PC-3 (cell line): ENCODE data around the gene TPO. TPM values are rescaled to one million over a fixed set of nuclear protein-coding genes. Genes with fewer than 3 reads are reported as not detected.
A peak's percentile ranks its signal among the peaks of the same experiment; 100 is the strongest.

Experiments
- ATAC-seq: fragments of 200-7000 bp; cut with Tn5 transposase; 2 replicates; pipeline ENCODE4 v1.9.1; 2020; ENCODE audit warnings: mild to moderate bottlenecking, moderate library complexity
- BruUV-seq: library from RNA; stranded (reverse); fragments of 400-500 nt; replicated peaks from 2 replicates; lab custom pipeline; 2021; lab: Mats Ljungman, UMichigan
- CTCF ChIA-PET: fragments of 300-600 bp; sonication (Branson Sonifier 250); formaldehyde crosslinking; loops from one replicate; lab custom pipeline; 2022; ENCODE audit warnings: antibody characterized with exemption; lab: Charles Lee
- POLR2A ChIA-PET: fragments of 300-600 bp; sonication (Branson Sonifier 250); formaldehyde crosslinking; loops from one replicate; lab custom pipeline; 2022; ENCODE audit warnings: antibody characterized with exemption; ENCODE audit not compliant: unreplicated experiment; lab: Charles Lee
- DNase-seq: peaks from one replicate; pipeline ENCODE4 v3.0.0-alpha.2; 2015
- H2AFZ ChIP-seq: fragments of 300-600 bp; sonication (generic); 2 replicates; pipeline ENCODE4 v1.6.0; 2016; ENCODE audit warnings: antibody characterized with exemption, low read length
- H3F3A ChIP-seq: fragments of 300-600 bp; sonication (generic); one replicate; pipeline ENCODE4 v1.6.0; 2017; ENCODE audit warnings: antibody characterized with exemption, low read length, control low read depth, mild to moderate bottlenecking; ENCODE audit not compliant: unreplicated experiment
- H3K27ac ChIP-seq: fragments of 300-600 bp; sonication (generic); 2 replicates; pipeline ENCODE4 v1.5.1; 2016; ENCODE audit warnings: mild to moderate bottlenecking, low read length
- H3K27me3 ChIP-seq: fragments of 300-600 bp; sonication (generic); 2 replicates; pipeline ENCODE4 v1.6.1; 2016; ENCODE audit warnings: low read length, mixed read lengths
- H3K36me3 ChIP-seq: fragments of 300-600 bp; sonication (generic); 2 replicates; pipeline ENCODE4 v1.6.1; 2016; ENCODE audit warnings: low read depth, mixed run types, low read length, mixed read lengths
- H3K4me1 ChIP-seq: fragments of 300-600 bp; sonication (generic); 2 replicates; pipeline ENCODE4 v1.5.1; 2016; ENCODE audit warnings: low read length; ENCODE audit not compliant: insufficient read depth
- H3K4me2 ChIP-seq: fragments of 300-600 bp; sonication (generic); 2 replicates; pipeline ENCODE4 v1.6.0; 2016; ENCODE audit warnings: low read length
- H3K4me3 ChIP-seq: fragments of 300-600 bp; sonication (generic); 2 replicates; pipeline ENCODE4 v1.5.1; 2016; ENCODE audit warnings: mild to moderate bottlenecking, low read length, mixed read lengths
- H3K79me2 ChIP-seq: fragments of 300-600 bp; sonication (generic); 2 replicates; pipeline ENCODE4 v1.6.1; 2017; ENCODE audit warnings: low read length, mixed read lengths
- H3K9ac ChIP-seq: fragments of 300-600 bp; sonication (generic); 2 replicates; pipeline ENCODE4 v1.6.0; 2016; ENCODE audit warnings: mild to moderate bottlenecking, low read length
- H3K9me2 ChIP-seq: fragments of 300-600 bp; sonication (generic); replicated peaks from 2 replicates; pipeline ENCODE4 v1.6.1; 2016; ENCODE audit warnings: mixed run types, low read length, mixed read lengths
- H3K9me3 ChIP-seq: fragments of 300-600 bp; sonication (generic); 2 replicates; pipeline ENCODE4 v1.6.1; 2016; ENCODE audit warnings: low read length, mixed read lengths
- H4K20me1 ChIP-seq: fragments of 300-600 bp; sonication (generic); 2 replicates; pipeline ENCODE4 v1.6.1; 2016; ENCODE audit warnings: low read length, mixed read lengths
- EZH2 ChIP-seq: fragments of 300-600 bp; sonication (generic); IDR thresholded peaks from one replicate; pipeline ENCODE4 v1.6.1; 2017; ENCODE audit warnings: antibody characterized with exemption, mild to moderate bottlenecking, low read length; ENCODE audit not compliant: unreplicated experiment
- EZH2phosphoT487 ChIP-seq: fragments of 300-600 bp; sonication (generic); IDR thresholded peaks from 2 replicates; pipeline ENCODE4 v1.6.1; 2018; ENCODE audit warnings: mild to moderate bottlenecking, antibody characterized with exemption, low read length, borderline replicate concordance
- intact Hi-C: fragments of 100-400 bp; cut with micrococcal nuclease; formaldehyde crosslinking; loops from 2 replicates; pipeline ENCODE4 v1.9.0; 2023
- total RNA-seq: library from RNA; depleted of rRNA; stranded (reverse); fragments of >200 nt; gene quantifications from 2 replicates; pipeline ENCODE4 v1.2.3, GENCODE V29; 2014
- TF ChIP-seq, protein P1 (sequence below): fragments of 300-600 bp; sonication (generic); conservative IDR thresholded peaks from 2 replicates; pipeline ENCODE4 v1.5.1; 2017; ENCODE audit warnings: antibody characterized with exemption, low read depth, mild to moderate bottlenecking, low read length

Gene TPO
- total RNA-seq, 1 experiment from 2014 or later: not detected

- CTCF ChIA-PET: no interaction called here
- Histone ChIP-seq H3K79me2 (no peaks in the 10 kb centered on the region), H3K27me3 (peaks cover 96% of the 10 kb centered on the region), H3K4me2 (no peak overlapping the region), H3F3A (no peaks in the 10 kb centered on the region), H3K9ac (no peak overlapping the region), H3K4me3 (no peak overlapping the region), H4K20me1 (no peaks in the 10 kb centered on the region), H3K27ac (no peak overlapping the region), H3K9me3 (no peaks in the 10 kb centered on the region), H2AFZ (no peak overlapping the region), H3K36me3 (no peaks in the 10 kb centered on the region), H3K9me2 (no peaks in the 10 kb centered on the region), H3K4me1 (no peaks in the 10 kb centered on the region)
- POLR2A ChIA-PET: no interaction called here
- no peak for ATAC-seq
- no peak for DNase-seq
- no peak for TF ChIP-seq EZH2
- TF ChIP-seq EZH2phosphoT487: no peak
- TF ChIP-seq, protein P1, sequence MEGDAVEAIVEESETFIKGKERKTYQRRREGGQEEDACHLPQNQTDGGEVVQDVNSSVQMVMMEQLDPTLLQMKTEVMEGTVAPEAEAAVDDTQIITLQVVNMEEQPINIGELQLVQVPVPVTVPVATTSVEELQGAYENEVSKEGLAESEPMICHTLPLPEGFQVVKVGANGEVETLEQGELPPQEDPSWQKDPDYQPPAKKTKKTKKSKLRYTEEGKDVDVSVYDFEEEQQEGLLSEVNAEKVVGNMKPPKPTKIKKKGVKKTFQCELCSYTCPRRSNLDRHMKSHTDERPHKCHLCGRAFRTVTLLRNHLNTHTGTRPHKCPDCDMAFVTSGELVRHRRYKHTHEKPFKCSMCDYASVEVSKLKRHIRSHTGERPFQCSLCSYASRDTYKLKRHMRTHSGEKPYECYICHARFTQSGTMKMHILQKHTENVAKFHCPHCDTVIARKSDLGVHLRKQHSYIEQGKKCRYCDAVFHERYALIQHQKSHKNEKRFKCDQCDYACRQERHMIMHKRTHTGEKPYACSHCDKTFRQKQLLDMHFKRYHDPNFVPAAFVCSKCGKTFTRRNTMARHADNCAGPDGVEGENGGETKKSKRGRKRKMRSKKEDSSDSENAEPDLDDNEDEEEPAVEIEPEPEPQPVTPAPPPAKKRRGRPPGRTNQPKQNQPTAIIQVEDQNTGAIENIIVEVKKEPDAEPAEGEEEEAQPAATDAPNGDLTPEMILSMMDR: no peak
- intact Hi-C loops: no loop called here
- no TSS peak for BruUV-seq
Measured at GRCh38 chr2:1369905-1370304, 43.4 kb upstream of the TPO start.

DNA sequence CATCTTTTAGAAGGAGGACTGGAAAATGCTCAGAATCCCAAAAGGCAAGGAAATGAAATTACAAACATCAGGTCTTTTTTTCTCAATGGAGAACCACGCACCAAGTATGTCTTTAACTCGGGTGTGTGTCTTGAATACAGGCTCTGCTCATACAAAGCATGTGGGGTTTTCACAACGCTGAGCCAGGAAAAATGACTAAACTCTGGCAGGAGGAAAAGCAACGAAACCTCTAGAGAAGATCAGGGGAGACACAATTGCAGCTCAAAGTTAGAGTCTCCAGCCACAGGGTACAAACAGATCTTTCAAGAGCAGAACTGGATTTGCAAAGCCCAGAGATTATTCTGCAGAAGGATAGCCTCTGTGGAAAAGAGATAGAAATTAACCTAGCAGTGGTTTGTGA lies 42.8 kb upstream of the TPO start:
- Histone ChIP-seq H3K79me2 (no peaks in the 10 kb centered on the region), H3K27me3 (peaks cover 96% of the 10 kb centered on the region), H3K27ac (no peak overlapping the region), H4K20me1 (no peaks in the 10 kb centered on the region), H3K4me3 (no peak overlapping the region; the same call in 1 of the 2 replicates), H3K9ac (no peak overlapping the region), H3K36me3 (no peaks in the 10 kb centered on the region), H3K4me2 (0 out of 2 replicates have a peak overlapping the region, but pooled peaks have one; percentile 21), H3K9me2 (no peaks in the 10 kb centered on the region), H2AFZ (no peak overlapping the region), H3F3A (no peaks in the 10 kb centered on the region), H3K4me1 (no peaks in the 10 kb centered on the region), H3K9me3 (no peaks in the 10 kb centered on the region)
- POLR2A ChIA-PET: no interaction called here
- CTCF ChIA-PET: no interaction called here
- TF ChIP-seq, protein P1: no peak
- no peak for TF ChIP-seq EZH2
- TF ChIP-seq EZH2phosphoT487: no peak
- intact Hi-C loops: no loop called here
- ATAC-seq (no peak), DNase-seq (no peak)
- BruUV-seq: no TSS peak

DNA sequence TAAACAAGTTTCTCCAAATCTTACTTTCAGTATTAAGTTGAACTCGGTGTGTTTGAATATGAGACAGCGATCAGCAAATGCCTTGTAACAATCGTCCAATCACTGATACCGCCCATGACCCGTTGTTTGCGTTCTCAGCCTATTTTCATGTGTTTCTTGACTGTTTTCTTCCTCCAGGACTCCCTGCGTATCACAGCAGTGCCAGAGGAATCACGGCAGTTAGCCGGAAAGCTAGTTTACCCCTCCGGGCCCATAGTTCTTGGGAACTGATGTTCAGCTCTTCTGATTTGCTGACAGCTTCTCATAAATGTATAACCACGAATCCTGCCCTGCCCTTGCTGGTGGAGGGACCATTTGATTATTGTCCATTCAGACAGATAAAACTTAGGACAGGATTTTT lies 42.2 kb upstream of the TPO start:
- H4K20me1 ChIP-seq: no peaks in the 10 kb centered on the region
- no peaks in the 10 kb centered on the region for H3K9me2 ChIP-seq
- H3K4me1 ChIP-seq: no peaks in the 10 kb centered on the region
- peaks cover 96% of the 10 kb centered on the region for H3K27me3 ChIP-seq
- no peaks in the 10 kb centered on the region for H3K36me3 ChIP-seq
- H3K4me2 ChIP-seq: peak overlapping the region; percentile 21
- TF ChIP-seq EZH2phosphoT487: no peak
- TF ChIP-seq, protein P1: no peak
- no peak for TF ChIP-seq EZH2
- ChIA-PET POLR2A (no interaction called here), CTCF (no interaction called here)
- no peaks in the 10 kb centered on the region for H3K79me2 ChIP-seq
- no peaks in the 10 kb centered on the region for H3K9me3 ChIP-seq
- ATAC-seq (no peak), DNase-seq (no peak)
- BruUV-seq: no TSS peak
- H3K27ac ChIP-seq: no peak overlapping the region
- no peaks in the 10 kb centered on the region for H3F3A ChIP-seq
- no peak overlapping the region; the same call in 1 of the 2 replicates for H3K4me3 ChIP-seq
- H2AFZ ChIP-seq: no peak overlapping the region
- H3K9ac ChIP-seq: no peak overlapping the region
- intact Hi-C loops: no loop called here
